ENCODE results near the gene ADD3.

Gene ADD3

DNA sequence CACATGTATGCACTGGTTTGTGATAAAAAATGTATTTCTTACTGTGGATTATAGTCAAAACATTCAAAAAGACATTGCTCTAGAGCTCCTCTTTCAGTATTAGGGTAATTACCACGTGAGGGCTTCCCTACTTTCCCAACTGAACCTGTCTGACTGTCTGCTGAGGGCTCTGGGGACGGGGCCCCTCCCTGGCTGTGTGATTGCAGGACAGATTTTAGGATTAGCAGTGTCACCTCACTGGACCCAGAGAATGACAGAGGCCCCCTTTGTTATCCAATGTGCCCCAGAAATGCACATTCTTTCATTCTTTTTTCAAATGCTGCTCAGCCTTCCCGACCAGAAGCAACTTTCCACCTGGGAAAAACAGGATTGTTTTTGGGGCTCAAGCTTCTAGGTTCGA lies 156.1 kb downstream of the ADD3 start:
- no peak for DNase-seq (ENCODE audit: low read depth, low spot score)
- Histone ChIP-seq H3K4me1 (ENCODE audit: control insufficient read depth, insufficient read depth, low read length) (peaks cover under 1% of the 10 kb centered on the region; the same call in 1 of the 2 replicates), H3K27me3 (ENCODE audit: control insufficient read depth, insufficient read depth, low read length) (peaks cover 49% of the 10 kb centered on the region), H3K36me3 (ENCODE audit: control insufficient read depth, insufficient read depth, low read length) (no peaks in the 10 kb centered on the region; the same call in 1 of the 2 replicates), H3K27ac (ENCODE audit: low read length) (no peak overlapping the region), H3K9me3 (ENCODE audit: control insufficient read depth, insufficient read depth, low read length) (no peaks in the 10 kb centered on the region), H3K4me3 (ENCODE audit: low read length) (no peak overlapping the region)
- WGBS (ENCODE audit: insufficient coverage, insufficient read length), result no CpG with 5 or more reads among the region's 4 CpGs

GRCh38 chr10:110165239-110165638 lies 157.5 kb downstream of the ADD3 start:
- H3K4me3 ChIP-seq (ENCODE audit: low read length), result no peak overlapping the region
- H3K27ac ChIP-seq (ENCODE audit: low read length), result no peak overlapping the region
- H3K27me3 ChIP-seq (ENCODE audit: control insufficient read depth, insufficient read depth, low read length), result peaks cover 61% of the 10 kb centered on the region
- H3K9me3 ChIP-seq (ENCODE audit: control insufficient read depth, insufficient read depth, low read length), result no peaks in the 10 kb centered on the region
- no peaks in the 10 kb centered on the region; the same call in 1 of the 2 replicates for H3K36me3 ChIP-seq (ENCODE audit: control insufficient read depth, insufficient read depth, low read length)
- no CpG with 5 or more reads among the region's 6 CpGs for WGBS (ENCODE audit: insufficient coverage, insufficient read length)
- DNase-seq (ENCODE audit: low read depth, low spot score), result no peak
- H3K4me1 ChIP-seq (ENCODE audit: control insufficient read depth, insufficient read depth, low read length), result peaks cover 4% of the 10 kb centered on the region

- Histone ChIP-seq H3K4me1 (ENCODE audit: control insufficient read depth, insufficient read depth, low read length) (peaks cover 4% of the 10 kb centered on the region), H3K36me3 (ENCODE audit: control insufficient read depth, insufficient read depth, low read length) (no peaks in the 10 kb centered on the region; the same call in 1 of the 2 replicates), H3K27ac (ENCODE audit: low read length) (no peak overlapping the region), H3K27me3 (ENCODE audit: control insufficient read depth, insufficient read depth, low read length) (peaks cover 78% of the 10 kb centered on the region), H3K9me3 (ENCODE audit: control insufficient read depth, insufficient read depth, low read length) (no peaks in the 10 kb centered on the region), H3K4me3 (ENCODE audit: low read length) (no peak overlapping the region)
- no peak for DNase-seq (ENCODE audit: low read depth, low spot score)
- WGBS (ENCODE audit: insufficient coverage, insufficient read length), result no CpG with 5 or more reads among the region's 7 CpGs
These were observed 159.4 kb downstream of the ADD3 start for GRCh38 chr10:110167149-110167548.

- Histone ChIP-seq H3K27me3 (ENCODE audit: control insufficient read depth, insufficient read depth, low read length) (peaks cover 82% of the 10 kb centered on the region), H3K27ac (ENCODE audit: low read length) (no peak overlapping the region), H3K9me3 (ENCODE audit: control insufficient read depth, insufficient read depth, low read length) (no peaks in the 10 kb centered on the region), H3K36me3 (ENCODE audit: control insufficient read depth, insufficient read depth, low read length) (no peaks in the 10 kb centered on the region; the same call in 1 of the 2 replicates), H3K4me3 (ENCODE audit: low read length) (no peak overlapping the region), H3K4me1 (ENCODE audit: control insufficient read depth, insufficient read depth, low read length) (peaks cover 4% of the 10 kb centered on the region)
- peak; percentile 60 for DNase-seq (ENCODE audit: low read depth, low spot score)
- no CpG with 5 or more reads among the region's 10 CpGs for WGBS (ENCODE audit: insufficient coverage, insufficient read length)
These were observed 161.1 kb downstream of the ADD3 start for GRCh38 chr10:110168601-110169481.

DNA sequence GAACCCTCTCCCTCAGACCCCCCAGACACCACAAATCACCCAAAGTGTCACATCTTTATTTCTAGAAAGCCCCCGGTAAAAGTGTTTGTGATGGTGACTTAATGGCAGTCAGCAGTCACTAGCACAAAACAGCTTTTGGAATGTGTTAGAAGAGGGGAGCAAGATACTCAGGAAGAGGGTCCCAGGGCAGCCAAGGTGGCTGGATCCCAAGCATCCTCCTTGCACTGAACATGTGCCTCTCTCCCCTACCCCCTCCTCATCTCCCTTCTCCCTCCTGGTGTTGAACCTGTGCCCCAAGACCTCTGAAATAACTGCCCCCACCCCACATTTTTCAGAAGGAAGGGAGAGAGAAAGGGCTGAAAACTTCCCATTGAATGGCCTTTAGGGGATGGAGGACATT lies 161.8 kb downstream of the ADD3 start:
- Histone ChIP-seq H3K36me3 (ENCODE audit: control insufficient read depth, insufficient read depth, low read length) (no peaks in the 10 kb centered on the region; the same call in 1 of the 2 replicates), H3K9me3 (ENCODE audit: control insufficient read depth, insufficient read depth, low read length) (no peaks in the 10 kb centered on the region), H3K4me3 (ENCODE audit: low read length) (no peak overlapping the region), H3K27me3 (ENCODE audit: control insufficient read depth, insufficient read depth, low read length) (peaks cover 78% of the 10 kb centered on the region), H3K4me1 (ENCODE audit: control insufficient read depth, insufficient read depth, low read length) (peaks cover 5% of the 10 kb centered on the region), H3K27ac (ENCODE audit: low read length) (no peak overlapping the region)
- no peak for DNase-seq (ENCODE audit: low read depth, low spot score)
- no CpG with 5 or more reads among the region's 1 CpG for WGBS (ENCODE audit: insufficient coverage, insufficient read length)

GRCh38 chr10:110170142-110170971 lies 162.6 kb downstream of the ADD3 start:
- Histone ChIP-seq H3K27me3 (ENCODE audit: control insufficient read depth, insufficient read depth, low read length) (peaks cover 71% of the 10 kb centered on the region), H3K36me3 (ENCODE audit: control insufficient read depth, insufficient read depth, low read length) (no peaks in the 10 kb centered on the region; the same call in 1 of the 2 replicates), H3K4me1 (ENCODE audit: control insufficient read depth, insufficient read depth, low read length) (peaks cover 5% of the 10 kb centered on the region), H3K4me3 (ENCODE audit: low read length) (no peak overlapping the region), H3K27ac (ENCODE audit: low read length) (no peak overlapping the region), H3K9me3 (ENCODE audit: control insufficient read depth, insufficient read depth, low read length) (no peaks in the 10 kb centered on the region)
- no peak for DNase-seq (ENCODE audit: low read depth, low spot score)
- no CpG with 5 or more reads among the region's 13 CpGs for WGBS (ENCODE audit: insufficient coverage, insufficient read length)

GRCh38 chr10:110171032-110171431 lies 163.2 kb downstream of the ADD3 start:
- no peak for DNase-seq (ENCODE audit: low read depth, low spot score)
- H3K36me3 ChIP-seq (ENCODE audit: control insufficient read depth, insufficient read depth, low read length), result no peaks in the 10 kb centered on the region; the same call in 1 of the 2 replicates
- no peaks in the 10 kb centered on the region for H3K9me3 ChIP-seq (ENCODE audit: control insufficient read depth, insufficient read depth, low read length)
- no peak overlapping the region for H3K27ac ChIP-seq (ENCODE audit: low read length)
- no peak overlapping the region for H3K4me3 ChIP-seq (ENCODE audit: low read length)
- H3K4me1 ChIP-seq (ENCODE audit: control insufficient read depth, insufficient read depth, low read length), result peaks cover 5% of the 10 kb centered on the region
- WGBS (ENCODE audit: insufficient coverage, insufficient read length), result no CpG with 5 or more reads among the region's 6 CpGs
- H3K27me3 ChIP-seq (ENCODE audit: control insufficient read depth, insufficient read depth, low read length), result peaks cover 67% of the 10 kb centered on the region

DNA sequence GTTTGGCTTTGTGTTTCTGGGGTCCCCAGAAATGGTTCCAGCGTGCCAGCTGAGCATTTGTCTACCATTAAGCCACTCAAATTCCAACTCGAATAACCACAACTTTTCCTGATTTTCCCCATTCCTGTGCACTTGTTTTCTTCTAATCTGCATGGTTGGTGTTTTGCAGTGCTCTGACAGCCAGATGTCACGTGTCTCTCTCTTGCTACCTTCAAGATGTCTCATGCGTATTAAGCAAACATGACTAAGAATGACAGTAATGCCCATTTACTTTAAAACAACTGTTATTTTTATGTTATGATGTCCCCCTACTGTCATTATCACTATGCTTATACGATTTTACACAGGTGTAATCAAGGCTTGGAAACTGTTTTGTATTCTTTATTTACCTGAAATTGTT lies 164.4 kb downstream of the ADD3 start:
- H3K27me3 ChIP-seq (ENCODE audit: control insufficient read depth, insufficient read depth, low read length), result peaks cover 56% of the 10 kb centered on the region
- H3K4me1 ChIP-seq (ENCODE audit: control insufficient read depth, insufficient read depth, low read length), result peaks cover 5% of the 10 kb centered on the region
- no peak overlapping the region for H3K4me3 ChIP-seq (ENCODE audit: low read length)
- no CpG with 5 or more reads among the region's 5 CpGs for WGBS (ENCODE audit: insufficient coverage, insufficient read length)
- H3K36me3 ChIP-seq (ENCODE audit: control insufficient read depth, insufficient read depth, low read length), result no peaks in the 10 kb centered on the region; the same call in 1 of the 2 replicates
- no peak overlapping the region for H3K27ac ChIP-seq (ENCODE audit: low read length)
- no peaks in the 10 kb centered on the region for H3K9me3 ChIP-seq (ENCODE audit: control insufficient read depth, insufficient read depth, low read length)
- DNase-seq (ENCODE audit: low read depth, low spot score), result no peak

GRCh38 chr10:110174201-110174600 lies 166.4 kb downstream of the ADD3 start:
- H3K27me3 ChIP-seq (ENCODE audit: control insufficient read depth, insufficient read depth, low read length), result peaks cover 37% of the 10 kb centered on the region
- H3K36me3 ChIP-seq (ENCODE audit: control insufficient read depth, insufficient read depth, low read length), result no peaks in the 10 kb centered on the region
- no peak overlapping the region for H3K27ac ChIP-seq (ENCODE audit: low read length)
- no peak overlapping the region for H3K4me3 ChIP-seq (ENCODE audit: low read length)
- no peak for DNase-seq (ENCODE audit: low read depth, low spot score)
- H3K9me3 ChIP-seq (ENCODE audit: control insufficient read depth, insufficient read depth, low read length), result peaks cover under 1% of the 10 kb centered on the region; the same call in 1 of the 2 replicates
- H3K4me1 ChIP-seq (ENCODE audit: control insufficient read depth, insufficient read depth, low read length), result peaks cover 3% of the 10 kb centered on the region

GRCh38 chr10:110174816-110175215 lies 167.0 kb downstream of the ADD3 start:
- H3K27me3 ChIP-seq (ENCODE audit: control insufficient read depth, insufficient read depth, low read length), result peaks cover 32% of the 10 kb centered on the region
- peaks cover 2% of the 10 kb centered on the region; the same call in 1 of the 2 replicates for H3K9me3 ChIP-seq (ENCODE audit: control insufficient read depth, insufficient read depth, low read length)
- H3K36me3 ChIP-seq (ENCODE audit: control insufficient read depth, insufficient read depth, low read length), result no peaks in the 10 kb centered on the region
- no peak overlapping the region for H3K27ac ChIP-seq (ENCODE audit: low read length)
- DNase-seq (ENCODE audit: low read depth, low spot score), result no peak
- H3K4me1 ChIP-seq (ENCODE audit: control insufficient read depth, insufficient read depth, low read length), result peaks cover 1% of the 10 kb centered on the region; the same call in 1 of the 2 replicates
- no peak overlapping the region for H3K4me3 ChIP-seq (ENCODE audit: low read length)
- WGBS (ENCODE audit: insufficient coverage, insufficient read length), result no CpG with 5 or more reads among the region's 5 CpGs
